Calu3 (cell line): ENCODE measurements around the gene DERA. TPM values are rescaled to one million over a fixed set of nuclear protein-coding genes. Genes with fewer than 3 reads are reported as not detected.
"Not testable (repeated sequence)": the region's sequence is repeated elsewhere in the genome, so short reads cannot be mapped to it uniquely, and the experiment has no call there.

Source experiments
- BruUV-seq: library from RNA; stranded (reverse); fragments of 400-500 nt; replicated peaks from 2 replicates; lab custom pipeline; 2021; lab: Mats Ljungman, UMichigan
- CTCF ChIA-PET: fragments of 300-600 bp; sonication (Branson Sonifier 250); formaldehyde crosslinking; loops from one replicate; lab custom pipeline; 2022; ENCODE audit warnings: antibody characterized with exemption; lab: Charles Lee
- DNase-seq: peaks from one replicate; pipeline ENCODE4 v3.0.0; 2022
- H3K27ac Mint-ChIP-seq: one replicate; pipeline ENCODE4 v1.8.0; 2022; ENCODE audit warnings: mixed read lengths; ENCODE audit not compliant: unreplicated experiment
- H3K27me3 Mint-ChIP-seq: one replicate; pipeline ENCODE4 v1.8.0; 2022; ENCODE audit warnings: mixed read lengths; ENCODE audit not compliant: unreplicated experiment
- H3K36me3 Mint-ChIP-seq: one replicate; pipeline ENCODE4 v1.8.0; 2022; ENCODE audit warnings: mild to moderate bottlenecking, moderate library complexity, mixed read lengths; ENCODE audit not compliant: insufficient read depth, unreplicated experiment
- H3K4me1 Mint-ChIP-seq: one replicate; pipeline ENCODE4 v1.8.0; 2022; ENCODE audit warnings: mild to moderate bottlenecking, low read depth, mixed read lengths; ENCODE audit not compliant: unreplicated experiment
- H3K4me3 Mint-ChIP-seq: one replicate; pipeline ENCODE4 v1.8.0; 2022; ENCODE audit warnings: mild to moderate bottlenecking, low read depth, moderate library complexity, mixed read lengths; ENCODE audit not compliant: unreplicated experiment
- H3K9me3 Mint-ChIP-seq: one replicate; pipeline ENCODE4 v1.8.0; 2022; ENCODE audit warnings: low read depth, mixed read lengths; ENCODE audit not compliant: unreplicated experiment
- CTCF ChIP-seq: fragments of 200-600 bp; IDR thresholded peaks from one replicate; pipeline ENCODE4 v1.8.0; 2022; ENCODE audit warnings: antibody characterized with exemption; ENCODE audit not compliant: unreplicated experiment
- intact Hi-C: fragments of 100-400 bp; cut with micrococcal nuclease; formaldehyde crosslinking; loops from one replicate; pipeline ENCODE4 v1.10.0; 2022; ENCODE audit not compliant: unreplicated experiment
- total RNA-seq: library from RNA; stranded (reverse); gene quantifications from 2 replicates; pipeline ENCODE4 v1.2.3, GENCODE V29; 2022

Gene DERA
- total RNA-seq, 1 experiment from 2014 or later, result 29.8 TPM

GRCh38 chr12:15910468-15910863 is 666 bp upstream of the DERA start:
- intact Hi-C loops, result loop anchor here (2.0 kb wide), 1 partner anchor 68 kb away; no protein-coding TSS in a partner anchor
- Mint-ChIP-seq H3K36me3 (peaks cover 14% of the 10 kb centered on the region), H3K27ac (peak overlapping the region; percentile 54), H3K27me3 (no peaks in the 10 kb centered on the region), H3K4me1 (peaks cover 7% of the 10 kb centered on the region), H3K4me3 (peak overlapping the region; percentile 71), H3K9me3 (no peaks in the 10 kb centered on the region)
- DNase-seq, result no peak
- TF ChIP-seq CTCF, result no peak
- CTCF ChIA-PET, result interaction anchor here (1.1 to 1.2 kb wide), 2 partner anchors 11 to 28 kb away, joined by 3 to 4 read pairs; no protein-coding TSS in a partner anchor
- BruUV-seq, result no TSS peak

GRCh38 chr12:15911931-15912330 is 799 bp downstream of the DERA start:
- not testable (repeated sequence) for DNase-seq, H3K27me3 Mint-ChIP-seq, H3K9me3 Mint-ChIP-seq, H3K4me1 Mint-ChIP-seq
- Mint-ChIP-seq H3K4me3 (peak overlapping the region; percentile 71), H3K36me3 (peaks cover 14% of the 10 kb centered on the region), H3K27ac (peak overlapping the region; percentile 72)
- CTCF ChIA-PET, result interaction anchor here (0.7 kb wide), 1 partner anchor 355 kb away, joined by 3 read pairs; no protein-coding TSS in a partner anchor
- TSS peak; percentile 58 for BruUV-seq
- intact Hi-C loops, result loop anchor here (2.0 kb wide), 1 partner anchor 67 kb away; no protein-coding TSS in a partner anchor

GRCh38 chr12:15914131-15914530 is 3.0 kb downstream of the DERA start:
- intact Hi-C loops, H3K4me1 Mint-ChIP-seq, DNase-seq, BruUV-seq, H3K4me3 Mint-ChIP-seq, H3K27ac Mint-ChIP-seq, H3K9me3 Mint-ChIP-seq, H3K27me3 Mint-ChIP-seq, CTCF ChIA-PET: not testable (repeated sequence)
- H3K36me3 Mint-ChIP-seq, result peaks cover 14% of the 10 kb centered on the region

GRCh38 chr12:15918066-15918465 is 6.9 kb downstream of the DERA start:
- Mint-ChIP-seq H3K4me3 (no peak overlapping the region), H3K27me3 (no peaks in the 10 kb centered on the region), H3K9me3 (peaks cover 2% of the 10 kb centered on the region), H3K27ac (no peak overlapping the region), H3K4me1 (no peaks in the 10 kb centered on the region), H3K36me3 (no peaks in the 10 kb centered on the region)
- intact Hi-C loops, result no loop called here
- no TSS peak for BruUV-seq
- DNase-seq, result no peak
- CTCF ChIA-PET, result no interaction called here
- no peak for TF ChIP-seq CTCF

- no peaks in the 10 kb centered on the region for H3K27me3 Mint-ChIP-seq
- intact Hi-C loops, result no loop called here
- H3K27ac Mint-ChIP-seq, result no peak overlapping the region
- no peaks in the 10 kb centered on the region for H3K4me1 Mint-ChIP-seq
- peaks cover 2% of the 10 kb centered on the region for H3K9me3 Mint-ChIP-seq
- no peak for DNase-seq
- BruUV-seq, result no TSS peak
- TF ChIP-seq CTCF, result no peak
- H3K4me3 Mint-ChIP-seq, result no peak overlapping the region
- CTCF ChIA-PET, result no interaction called here
- no peaks in the 10 kb centered on the region for H3K36me3 Mint-ChIP-seq
These were observed 8.3 kb downstream of the DERA start for GRCh38 chr12:15919418-15919817.
